ENCODE data around the gene EDIL3. TPM values are rescaled to one million over a fixed set of nuclear protein-coding genes. Genes with fewer than 3 reads are reported as not detected.

EDIL3 gene
- total and polyA plus RNA-seq, 2 of the 13 experiments (the other 11 are each of a cell fraction or from before 2014, with no cell fraction given), result 0.01 TPM; not detected in 1

DNA sequence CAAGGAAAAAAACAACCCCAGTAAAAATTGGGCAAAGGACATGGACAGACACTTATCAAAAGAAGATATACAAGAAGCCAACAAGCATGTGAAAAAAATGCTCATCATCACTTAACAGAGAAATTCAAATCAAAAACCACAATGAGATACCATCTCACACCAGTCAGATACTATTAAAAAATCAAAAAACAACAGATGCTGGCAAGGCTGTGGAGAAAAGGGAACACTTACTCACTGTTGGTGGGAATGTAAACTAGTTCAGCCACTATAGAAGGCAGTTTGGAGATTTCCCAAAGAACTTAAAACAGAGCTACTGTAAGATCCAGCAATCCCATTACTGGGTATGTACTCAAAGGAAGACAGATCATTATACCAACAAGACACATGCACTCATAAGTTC is 157.4 kb downstream of the EDIL3 start:
- no peaks in the 10 kb centered on the region for H3K79me2 ChIP-seq (ENCODE audit: insufficient read depth, low read length)
- BruUV-seq (replicated peaks), result no TSS peak
- no peaks in the 10 kb centered on the region for H4K20me1 ChIP-seq (ENCODE audit: insufficient read depth, low read length)
- POLR2A ChIA-PET, result no interaction called here
- ATAC-seq (no peak), FAIRE-seq (no peak), DNase-seq (ENCODE audit: low spot score) (no peak)
- H3K4me1 ChIP-seq (ENCODE audit: insufficient read depth, low read length), result no peaks in the 10 kb centered on the region
- no peak overlapping the region for H3K4me2 ChIP-seq (ENCODE audit: low read depth, low read length)
- H3K27ac ChIP-seq (ENCODE audit: extremely low read length, insufficient read depth, low read length), result no peak overlapping the region
- H3K9me3 ChIP-seq (ENCODE audit: low read length), result no peaks in the 10 kb centered on the region
- TF ChIP-seq ZBTB38 (CRISPR knock-in tag; IDR thresholded peaks at IDR 0.05) (no peak), ZNF225 (CRISPR knock-in tag; IDR thresholded peaks at IDR 0.05) (no peak), KDM4B (CRISPR knock-in tag; IDR thresholded peaks at IDR 0.05) (no peak), SAFB2 (CRISPR knock-in tag; IDR thresholded peaks at IDR 0.05; ENCODE audit: borderline replicate concordance, low read depth) (no peak), ZNF749 (CRISPR knock-in tag; IDR thresholded peaks at IDR 0.05; ENCODE audit: borderline replicate concordance) (no peak), HHEX (CRISPR knock-in tag; IDR thresholded peaks at IDR 0.05) (no peak), ZNF101 (CRISPR knock-in tag; IDR thresholded peaks at IDR 0.05; ENCODE audit: borderline replicate concordance, low read depth) (no peak), SRSF4 (IDR thresholded peaks at IDR 0.05; ENCODE audit: low read depth, low read length, poor library complexity, severe bottlenecking) (no peak), ZNF317 (CRISPR knock-in tag; IDR thresholded peaks at IDR 0.05) (no peak)
- TF ChIP-seq, protein P1, sequence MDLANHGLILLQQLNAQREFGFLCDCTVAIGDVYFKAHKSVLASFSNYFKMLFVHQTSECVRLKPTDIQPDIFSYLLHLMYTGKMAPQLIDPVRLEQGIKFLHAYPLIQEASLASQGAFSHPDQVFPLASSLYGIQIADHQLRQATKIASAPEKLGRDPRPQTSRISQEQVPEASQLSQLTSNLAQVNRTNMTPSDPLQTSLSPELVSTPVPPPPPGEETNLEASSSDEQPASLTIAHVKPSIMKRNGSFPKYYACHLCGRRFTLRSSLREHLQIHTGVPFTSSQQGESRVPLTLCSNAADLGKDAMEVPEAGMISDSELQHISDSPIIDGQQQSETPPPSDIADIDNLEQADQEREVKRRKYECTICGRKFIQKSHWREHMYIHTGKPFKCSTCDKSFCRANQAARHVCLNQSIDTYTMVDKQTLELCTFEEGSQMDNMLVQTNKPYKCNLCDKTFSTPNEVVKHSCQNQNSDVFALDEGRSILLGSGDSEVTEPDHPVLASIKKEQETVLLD (CRISPR knock-in tag; IDR thresholded peaks at IDR 0.05; ENCODE audit: low read depth), result no peak
- TF ChIP-seq, protein P2, sequence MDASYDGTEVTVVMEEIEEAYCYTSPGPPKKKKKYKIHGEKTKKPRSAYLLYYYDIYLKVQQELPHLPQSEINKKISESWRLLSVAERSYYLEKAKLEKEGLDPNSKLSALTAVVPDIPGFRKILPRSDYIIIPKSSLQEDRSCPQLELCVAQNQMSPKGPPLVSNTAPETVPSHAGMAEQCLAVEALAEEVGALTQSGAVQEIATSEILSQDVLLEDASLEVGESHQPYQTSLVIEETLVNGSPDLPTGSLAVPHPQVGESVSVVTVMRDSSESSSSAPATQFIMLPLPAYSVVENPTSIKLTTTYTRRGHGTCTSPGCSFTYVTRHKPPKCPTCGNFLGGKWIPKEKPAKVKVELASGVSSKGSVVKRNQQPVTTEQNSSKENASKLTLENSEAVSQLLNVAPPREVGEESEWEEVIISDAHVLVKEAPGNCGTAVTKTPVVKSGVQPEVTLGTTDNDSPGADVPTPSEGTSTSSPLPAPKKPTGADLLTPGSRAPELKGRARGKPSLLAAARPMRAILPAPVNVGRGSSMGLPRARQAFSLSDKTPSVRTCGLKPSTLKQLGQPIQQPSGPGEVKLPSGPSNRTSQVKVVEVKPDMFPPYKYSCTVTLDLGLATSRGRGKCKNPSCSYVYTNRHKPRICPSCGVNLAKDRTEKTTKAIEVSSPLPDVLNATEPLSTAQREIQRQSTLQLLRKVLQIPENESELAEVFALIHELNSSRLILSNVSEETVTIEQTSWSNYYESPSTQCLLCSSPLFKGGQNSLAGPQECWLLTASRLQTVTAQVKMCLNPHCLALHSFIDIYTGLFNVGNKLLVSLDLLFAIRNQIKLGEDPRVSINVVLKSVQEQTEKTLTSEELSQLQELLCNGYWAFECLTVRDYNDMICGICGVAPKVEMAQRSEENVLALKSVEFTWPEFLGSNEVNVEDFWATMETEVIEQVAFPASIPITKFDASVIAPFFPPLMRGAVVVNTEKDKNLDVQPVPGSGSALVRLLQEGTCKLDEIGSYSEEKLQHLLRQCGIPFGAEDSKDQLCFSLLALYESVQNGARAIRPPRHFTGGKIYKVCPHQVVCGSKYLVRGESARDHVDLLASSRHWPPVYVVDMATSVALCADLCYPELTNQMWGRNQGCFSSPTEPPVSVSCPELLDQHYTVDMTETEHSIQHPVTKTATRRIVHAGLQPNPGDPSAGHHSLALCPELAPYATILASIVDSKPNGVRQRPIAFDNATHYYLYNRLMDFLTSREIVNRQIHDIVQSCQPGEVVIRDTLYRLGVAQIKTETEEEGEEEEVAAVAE (CRISPR knock-in tag; IDR thresholded peaks at IDR 0.05; ENCODE audit: borderline replicate concordance), result no peak
- TF ChIP-seq, protein P3, sequence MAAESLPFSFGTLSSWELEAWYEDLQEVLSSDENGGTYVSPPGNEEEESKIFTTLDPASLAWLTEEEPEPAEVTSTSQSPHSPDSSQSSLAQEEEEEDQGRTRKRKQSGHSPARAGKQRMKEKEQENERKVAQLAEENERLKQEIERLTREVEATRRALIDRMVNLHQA (CRISPR knock-in tag; IDR thresholded peaks at IDR 0.05), result no peak
- H3K36me3 ChIP-seq (replicated peaks in 1 of 2; ENCODE audit: control insufficient read depth in 1 of 2, insufficient read depth in 2 of 2, low read length in 2 of 2), result no peaks in the 10 kb centered on the region
- H3K4me3 ChIP-seq (replicated peaks in 1 of 3; ENCODE audit: insufficient read depth in 1 of 3, low read depth in 2 of 3, low read length in 3 of 3), result no peak overlapping the region
- no peak overlapping the region for H3K9ac ChIP-seq (ENCODE audit: insufficient read depth, low read depth, low read length)
- no peak overlapping the region for H2AFZ ChIP-seq (ENCODE audit: low read length)
- in situ Hi-C loops (cut with HindIII; ENCODE audit: extremely low pct_ligation_motif_present, low pct_unique_long_range_greater_than_20kb) (no loop called here), intact Hi-C loops (cut with micrococcal nuclease; ENCODE audit: unreplicated experiment) (no loop called here)
- CTCF ChIA-PET (ENCODE audit: low intra/inter-chr PET ratio, low total read pairs), result no interaction called here
- no peaks in the 10 kb centered on the region for H3K27me3 ChIP-seq (ENCODE audit: control insufficient read depth in 1 of 2, insufficient read depth in 2 of 2, low read length in 2 of 2)

Data from HepG2 (cell line).